HepG2 (cell line): Measurements from ENCODE around the gene SIRPB2. TPM values are rescaled to one million over a fixed set of nuclear protein-coding genes. Genes with fewer than 3 reads are reported as not detected.

Experiments used
- ATAC-seq: fragments of 200-7000 bp; cut with Tn5 transposase; 3 replicates; pipeline ENCODE4 v1.9.1; 2020; ENCODE audit warnings: mild to moderate bottlenecking, moderate library complexity
- BruUV-seq: library from RNA; stranded (reverse); fragments of 400-500 nt; replicated peaks from 2 replicates; lab custom pipeline; 2021; lab: Mats Ljungman, UMichigan
- CTCF ChIA-PET: fragments of 300-600 bp; formaldehyde crosslinking; extraction: SDS; loops from one replicate; lab custom pipeline; 2021; ENCODE audit warnings: low total read pairs, inconsistent platforms, low intra/inter-chr PET ratio; lab: Yijun Ruan, JAX
- POLR2A ChIA-PET: fragments of 350-600 bp; sonication (Branson Sonifier 250); formaldehyde crosslinking; loops from one replicate; lab custom pipeline; 2020; ENCODE audit warnings: antibody characterized with exemption, inconsistent platforms; lab: Yijun Ruan, JAX
- DNase-seq: peaks from one replicate; pipeline ENCODE4 v3.0.0-alpha.2; 2015; ENCODE audit warnings: low spot score
- FAIRE-seq: peaks from 3 replicates; lab custom pipeline; 2011; peaks lifted over from hg19 to GRCh38; lab: Jason Lieb, UNC
- H2AFZ ChIP-seq: one replicate; pipeline ENCODE4 v1.6.1; 2011; ENCODE audit warnings: low read length, inconsistent platforms
- H3K27ac ChIP-seq: fragments of 300-600 bp; 3 replicates; pipeline ENCODE4 v1.8.0; 2011; ENCODE audit warnings: mixed run types, mild to moderate bottlenecking, mixed read lengths, low read length, inconsistent platforms; ENCODE audit not compliant: insufficient read depth; ENCODE audit errors: extremely low read length
- H3K27me3 ChIP-seq, 2 experiments: fragments of 200-600 bp in 1 of 2; 2 replicates in 1 of 2; 3 replicates in 1 of 2; pipeline versions ENCODE4 v1.6.0 to v1.8.0; 2011; ENCODE audit warnings: low read length in 2 of 2, mild to moderate bottlenecking in 2 of 2, moderate library complexity in 2 of 2, inconsistent platforms in 1 of 2; ENCODE audit not compliant: insufficient read depth in 2 of 2, control insufficient read depth in 1 of 2
- H3K36me3 ChIP-seq, 2 experiments: fragments of 200-600 bp in 1 of 2; replicated peaks in 1 of 2; 2 replicates in 1 of 2; 3 replicates in 1 of 2; pipeline versions ENCODE4 v1.5.1 to v1.8.0; 2011; ENCODE audit warnings: low read length in 2 of 2, inconsistent platforms in 1 of 2; ENCODE audit not compliant: insufficient read depth in 2 of 2, control insufficient read depth in 1 of 2
- H3K4me1 ChIP-seq: 2 replicates; pipeline ENCODE4 v1.5.1; 2012; ENCODE audit warnings: low read length, inconsistent platforms; ENCODE audit not compliant: insufficient read depth
- H3K4me2 ChIP-seq: 2 replicates; pipeline ENCODE4 v1.6.0; 2011; ENCODE audit warnings: low read depth, low read length, inconsistent platforms
- H3K4me3 ChIP-seq, 3 experiments: fragments of 200-600 bp in 1 of 3; sonication (generic), shearing (Covaris generic) in 1 of 3; replicated peaks in 1 of 3; 2 replicates each; pipeline ENCODE4 v1.5.1; 2011 to 2016; ENCODE audit warnings: low read length in 3 of 3, inconsistent platforms in 2 of 3, low read depth in 2 of 3, mild to moderate bottlenecking in 2 of 3, control low read depth in 1 of 3, mixed read lengths in 1 of 3; ENCODE audit not compliant: insufficient read depth in 1 of 3
- H3K79me2 ChIP-seq: one replicate; pipeline ENCODE4 v1.6.1; 2011; ENCODE audit warnings: low read length, inconsistent platforms; ENCODE audit not compliant: insufficient read depth
- H3K9ac ChIP-seq: 2 replicates; pipeline ENCODE4 v1.6.0; 2011; ENCODE audit warnings: mild to moderate bottlenecking, low read depth, low read length, inconsistent platforms; ENCODE audit not compliant: insufficient read depth
- H3K9me3 ChIP-seq: 2 replicates; pipeline ENCODE4 v1.5.1; 2012; ENCODE audit warnings: mild to moderate bottlenecking, low read length
- H4K20me1 ChIP-seq: 2 replicates; pipeline ENCODE4 v1.6.0; 2011; ENCODE audit warnings: inconsistent platforms, mild to moderate bottlenecking, low read length, moderate library complexity; ENCODE audit not compliant: insufficient read depth
- ELF3 ChIP-seq: IDR thresholded peaks from 2 replicates; pipeline ENCODE4 v1.6.1; 2016; ENCODE audit warnings: missing genetic modification reagents, missing compliant biosample characterization
- GLMP ChIP-seq: sonication (generic); formaldehyde crosslinking; IDR thresholded peaks from 2 replicates; pipeline ENCODE4 v1.9.0; 2021; ENCODE audit warnings: missing genetic modification reagents, mild to moderate bottlenecking, borderline replicate concordance
- MTA3 ChIP-seq: sonication (generic); formaldehyde crosslinking; IDR thresholded peaks from 2 replicates; pipeline ENCODE4 v1.4.0; 2020; ENCODE audit warnings: missing genetic modification reagents
- NFE2L2 ChIP-seq: fragments of 150-350 bp; IDR thresholded peaks from 2 replicates; pipeline ENCODE4 v1.6.1; 2014; ENCODE audit warnings: low read length
- RFXAP ChIP-seq: sonication (generic); formaldehyde crosslinking; IDR thresholded peaks from 2 replicates; pipeline ENCODE4 v1.4.0; 2020; ENCODE audit warnings: missing genetic modification reagents, borderline replicate concordance
- RNF219 ChIP-seq: sonication (generic); formaldehyde crosslinking; IDR thresholded peaks from 2 replicates; pipeline ENCODE4 v1.5.0; 2020; ENCODE audit warnings: mild to moderate bottlenecking, missing genetic modification reagents
- SETDB1 ChIP-seq: sonication (generic); formaldehyde crosslinking; IDR thresholded peaks from 2 replicates; pipeline ENCODE4 v1.5.1; 2020; ENCODE audit warnings: missing genetic modification reagents, mild to moderate bottlenecking, borderline replicate concordance
- ZFY ChIP-seq: sonication (generic); formaldehyde crosslinking; IDR thresholded peaks from 2 replicates; pipeline ENCODE4 v1.4.0; 2020; ENCODE audit warnings: missing genetic modification reagents
- ZNF20 ChIP-seq: sonication (generic); formaldehyde crosslinking; IDR thresholded peaks from 2 replicates; pipeline ENCODE4 v1.4.0; 2020; ENCODE audit warnings: mild to moderate bottlenecking, moderate library complexity, missing genetic modification reagents
- ZNF501 ChIP-seq: sonication (generic); formaldehyde crosslinking; IDR thresholded peaks from 2 replicates; pipeline ENCODE4 v1.5.1; 2020; ENCODE audit warnings: mild to moderate bottlenecking, moderate library complexity, missing genetic modification reagents
- ZNF563 ChIP-seq: sonication (generic); formaldehyde crosslinking; IDR thresholded peaks from 2 replicates; pipeline ENCODE4 v1.8.0; 2022; ENCODE audit warnings: mild to moderate bottlenecking, moderate library complexity, missing genetic modification reagents
- ZNF652 ChIP-seq: IDR thresholded peaks from 2 replicates; pipeline ENCODE4 v1.6.1; 2016; ENCODE audit warnings: low read depth, borderline replicate concordance
- ZNF83 ChIP-seq: sonication (generic); formaldehyde crosslinking; IDR thresholded peaks from 2 replicates; pipeline ENCODE4 v1.4.0; 2020; ENCODE audit warnings: missing genetic modification reagents, mild to moderate bottlenecking, borderline replicate concordance
- ZNF841 ChIP-seq: sonication (generic); formaldehyde crosslinking; IDR thresholded peaks from 2 replicates; pipeline ENCODE4 v1.8.1; 2023; ENCODE audit warnings: missing genetic modification reagents, borderline replicate concordance
- ZSCAN30 ChIP-seq: sonication (generic); formaldehyde crosslinking; IDR thresholded peaks from 2 replicates; pipeline ENCODE4 v1.5.0; 2020; ENCODE audit warnings: mild to moderate bottlenecking, missing genetic modification reagents
- WGBS: methylation state at CpG from one replicate; pipeline ENCODE4 v1.1.6; 2017; ENCODE audit warnings: low lambda C conversion rate; 5-methylcytosine and 5-hydroxymethylcytosine counted together
- in situ Hi-C: cut with HindIII; loops from 2 replicates; pipeline ENCODE4 v1.10.0; 2017; ENCODE audit warnings: low pct_unique_long_range_greater_than_20kb; ENCODE audit not compliant: extremely low pct_ligation_motif_present
- intact Hi-C: fragments of 100-400 bp; cut with micrococcal nuclease; formaldehyde crosslinking; loops from one replicate; pipeline ENCODE4 v1.10.0; 2022; ENCODE audit not compliant: unreplicated experiment
- polyA plus RNA-seq, 8 experiments: library from polyadenylated mRNA; depleted of rRNA in 3 of 8; stranded (reverse) in 7 of 8; unstranded in 1 of 8; fragments of >200 nt; fragmentation: Illumina TruSeq in 4 of 8; extraction: Trizol in 4 of 8; gene quantifications; 2 replicates each; pipeline versions ENCODE4 v1.2.1 to v1.2.3, GENCODE V29; 2011 to 2016; ENCODE audit warnings: low read depth in 4 of 8, missing spikeins in 1 of 8, mixed read lengths in 1 of 8; ENCODE audit not compliant: insufficient read depth in 1 of 8
- total RNA-seq, 5 experiments: library from RNA; depleted of rRNA; stranded (reverse); fragments of >200 nt; fragmentation: Illumina TruSeq; extraction: Trizol; gene quantifications; 2 replicates each; pipeline ENCODE4 v1.2.3, GENCODE V29; 2016; ENCODE audit warnings: low read depth in 1 of 5

Gene SIRPB2
- total and polyA plus RNA-seq, 2 of the 13 experiments (the other 11 are each of a cell fraction or from before 2014, with no cell fraction given): not detected

GRCh38 chr20:1539816-1540419 lies 48.7 kb upstream of the SIRPB2 start:
- no peaks in the 10 kb centered on the region for H3K4me1 ChIP-seq
- CTCF ChIA-PET: no interaction called here
- no peak for TF ChIP-seq ZNF652 (CRISPR knock-in tag)
- no peak for TF ChIP-seq ZSCAN30
- TF ChIP-seq ZNF20 (CRISPR knock-in tag): no peak
- TF ChIP-seq ZNF83 (CRISPR knock-in tag): no peak
- no peak for TF ChIP-seq ELF3 (CRISPR knock-in tag)
- TF ChIP-seq ZNF841: no peak
- TF ChIP-seq GLMP: no peak
- TF ChIP-seq RNF219 (CRISPR knock-in tag): no peak
- TF ChIP-seq NFE2L2: no peak
- TF ChIP-seq ZNF501 (CRISPR knock-in tag): no peak
- TF ChIP-seq RFXAP (CRISPR knock-in tag): no peak
- no peak for TF ChIP-seq SETDB1 (CRISPR knock-in tag)
- no peak for TF ChIP-seq ZNF563
- no peak for TF ChIP-seq ZFY (CRISPR knock-in tag)
- TF ChIP-seq MTA3 (CRISPR knock-in tag): no peak
- TF ChIP-seq, all 625 proteins: peak for 0
- Histone ChIP-seq H3K4me3 (no peak overlapping the region), H4K20me1 (no peaks in the 10 kb centered on the region), H3K27me3 (0 out of 5 replicates have a peak, but pooled peaks cover 0 to 1% of the 10 kb centered on the region in 2 experiments), H2AFZ (no peak overlapping the region), H3K9me3 (no peaks in the 10 kb centered on the region), H3K9ac (no peak overlapping the region), H3K36me3 (no peaks in the 10 kb centered on the region), H3K79me2 (no peaks in the 10 kb centered on the region), H3K4me2 (no peak overlapping the region), H3K27ac (no peak overlapping the region)
- no TSS peak for BruUV-seq
- DNase-seq (no peak), ATAC-seq (no peak), FAIRE-seq (no peak)
- POLR2A ChIA-PET: no interaction called here
- intact Hi-C loops: no loop called here
- in situ Hi-C loops: no loop called here
- WGBS: 21% methylated on average over 1 of the region's 1 CpG
